ENCODE measurements around the gene RAPGEF6.

The RAPGEF6 gene

DNA sequence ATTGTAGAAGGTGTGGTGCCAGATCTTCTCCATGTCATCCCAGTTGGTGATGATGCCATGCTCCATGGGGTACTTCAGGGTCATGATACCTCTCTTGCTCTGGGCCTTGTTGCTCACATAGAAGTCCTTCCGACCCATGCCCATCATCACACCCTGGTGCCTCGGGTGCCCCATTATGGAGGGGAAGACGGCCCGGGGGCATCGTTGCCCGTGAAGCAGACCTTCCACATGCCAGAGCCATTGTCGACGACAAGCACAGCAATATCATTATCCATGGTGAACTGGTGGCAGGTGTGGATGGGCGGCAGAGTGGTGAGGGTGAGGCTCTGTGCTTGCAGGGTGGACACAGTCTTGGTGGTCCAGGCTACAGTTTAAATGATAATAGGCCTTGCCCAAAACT lies 24.8 kb upstream of the RAPGEF6 start:
- in situ Hi-C loops (cut with HindIII; ENCODE audit: low sequenced_read_pairs): no loop called here
- TF ChIP-seq CTCF (IDR thresholded peaks at IDR 0.05; ENCODE audit: low read depth, low read length, missing control alignments): no peak
- DNase-seq (ENCODE audit: low read depth): no peak
- H3K4me3 ChIP-seq (ENCODE audit: low read depth, low read length): no peak overlapping the region

- no peak for DNase-seq (ENCODE audit: low read depth)
- no peak for TF ChIP-seq CTCF (IDR thresholded peaks at IDR 0.05; ENCODE audit: low read depth, low read length, missing control alignments)
- H3K4me3 ChIP-seq (ENCODE audit: low read depth, low read length): no peak overlapping the region
- in situ Hi-C loops (cut with HindIII; ENCODE audit: low sequenced_read_pairs): no loop called here
These were observed 24.3 kb upstream of the RAPGEF6 start for GRCh38 chr5:131659290-131659689.

DNA sequence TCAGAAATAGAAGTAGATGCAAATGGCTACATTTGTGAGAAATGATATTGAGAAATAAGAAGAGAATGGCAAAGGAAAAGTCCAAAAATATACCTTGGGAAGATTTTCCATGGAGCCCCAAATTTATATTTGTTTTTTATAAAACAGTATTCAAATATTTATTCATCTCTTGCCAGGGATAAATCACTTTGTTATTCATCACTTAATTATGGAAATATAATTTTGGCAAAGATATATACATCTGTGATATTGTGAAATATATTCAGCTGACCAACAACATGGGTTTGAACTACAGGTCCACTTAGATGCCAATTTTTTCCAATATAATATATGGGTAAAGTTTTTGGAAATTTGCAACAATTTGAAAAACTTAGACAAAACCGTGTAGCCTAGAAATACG lies 19.7 kb upstream of the RAPGEF6 start:
- in situ Hi-C loops (cut with HindIII; ENCODE audit: low sequenced_read_pairs): no loop called here
- no peak for TF ChIP-seq CTCF (IDR thresholded peaks at IDR 0.05; ENCODE audit: low read depth, low read length, missing control alignments)
- H3K4me3 ChIP-seq (ENCODE audit: low read depth, low read length): no peak overlapping the region
- no peak for DNase-seq (ENCODE audit: low read depth)

GRCh38 chr5:131654309-131654708 lies 19.3 kb upstream of the RAPGEF6 start:
- DNase-seq (ENCODE audit: low read depth): no peak
- no peak for TF ChIP-seq CTCF (IDR thresholded peaks at IDR 0.05; ENCODE audit: low read depth, low read length, missing control alignments)
- H3K4me3 ChIP-seq (ENCODE audit: low read depth, low read length): no peak overlapping the region
- in situ Hi-C loops (cut with HindIII; ENCODE audit: low sequenced_read_pairs): no loop called here

DNA sequence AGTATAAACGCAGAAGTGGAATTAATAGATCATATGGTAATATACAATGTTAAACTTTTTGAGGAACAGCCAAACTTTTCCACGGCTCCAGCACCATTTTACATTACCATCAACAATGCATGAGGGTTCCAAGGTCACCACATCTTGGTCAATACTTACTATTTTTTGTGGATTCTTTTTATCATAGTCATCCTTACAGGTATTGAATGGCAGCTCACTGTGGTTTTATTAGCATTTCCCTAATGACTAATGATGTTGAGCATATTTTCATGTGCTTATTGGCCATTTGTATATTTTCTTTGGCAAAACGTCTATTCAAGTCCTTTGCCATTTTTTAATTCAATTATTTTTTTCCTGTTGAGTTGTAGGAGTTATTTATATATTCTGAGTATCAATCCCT lies 14.1 kb upstream of the RAPGEF6 start:
- no peak for TF ChIP-seq CTCF (IDR thresholded peaks at IDR 0.05; ENCODE audit: low read depth, low read length, missing control alignments)
- in situ Hi-C loops (cut with HindIII; ENCODE audit: low sequenced_read_pairs): no loop called here
- DNase-seq (ENCODE audit: low read depth): no peak

DNA sequence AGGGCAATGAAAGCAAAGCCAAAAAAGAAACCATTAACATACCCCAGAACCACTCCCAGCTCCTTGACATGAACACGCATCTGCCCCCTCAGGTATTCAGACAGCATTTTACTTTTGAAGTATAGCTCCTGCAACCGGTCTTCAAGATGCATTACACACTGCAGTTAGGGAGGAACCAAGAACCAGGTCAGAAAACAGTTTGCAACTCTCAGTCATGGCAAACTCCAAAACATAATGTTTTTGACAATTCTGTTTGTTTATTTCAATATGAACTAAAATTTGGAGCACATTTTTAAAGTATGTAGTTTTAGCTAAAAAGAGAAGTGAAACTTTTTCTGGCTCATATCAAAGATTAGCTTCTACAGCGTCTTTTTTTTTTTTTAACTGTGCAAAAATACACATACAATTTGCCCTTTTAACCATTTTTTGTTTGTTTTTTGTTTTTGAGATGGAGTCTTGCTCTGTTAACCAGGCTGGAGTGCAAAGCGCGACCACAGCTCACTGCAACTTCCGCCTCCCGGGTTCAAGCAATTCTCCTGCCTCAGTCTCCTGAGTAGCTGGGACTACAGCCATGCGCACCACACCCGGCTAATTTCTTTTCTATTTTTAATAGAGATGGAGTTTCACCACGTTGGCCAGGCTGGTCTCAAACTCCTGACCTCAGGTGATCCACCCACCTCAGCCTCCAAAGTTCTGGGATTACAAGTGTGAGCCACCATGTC lies 12.2 kb upstream of the RAPGEF6 start:
- TF ChIP-seq CTCF (IDR thresholded peaks at IDR 0.05; ENCODE audit: low read depth, low read length, missing control alignments): no peak
- no peak overlapping the region for H3K4me3 ChIP-seq (ENCODE audit: low read depth, low read length)
- no peak for DNase-seq (ENCODE audit: low read depth)
- in situ Hi-C loops (cut with HindIII; ENCODE audit: low sequenced_read_pairs): no loop called here

More for the DNA sequence above, 14.1 kb upstream of the RAPGEF6 start:
- H3K4me3 ChIP-seq (ENCODE audit: low read depth, low read length): no peak overlapping the region
